NCI-H187 (cell line): ENCODE data around the gene MAN2C1.
A peak's percentile ranks its signal among the peaks of the same experiment; 100 is the strongest.
"Not testable (repeated sequence)": the region's sequence is repeated elsewhere in the genome, so short reads cannot be mapped to it uniquely, and the experiment has no call there.

Source experiments
- DNase-seq, 2 experiments: peaks; one replicate each; lab custom pipeline; 2025; lab: John Stamatoyannopoulos, UW

The MAN2C1 gene

DNA sequence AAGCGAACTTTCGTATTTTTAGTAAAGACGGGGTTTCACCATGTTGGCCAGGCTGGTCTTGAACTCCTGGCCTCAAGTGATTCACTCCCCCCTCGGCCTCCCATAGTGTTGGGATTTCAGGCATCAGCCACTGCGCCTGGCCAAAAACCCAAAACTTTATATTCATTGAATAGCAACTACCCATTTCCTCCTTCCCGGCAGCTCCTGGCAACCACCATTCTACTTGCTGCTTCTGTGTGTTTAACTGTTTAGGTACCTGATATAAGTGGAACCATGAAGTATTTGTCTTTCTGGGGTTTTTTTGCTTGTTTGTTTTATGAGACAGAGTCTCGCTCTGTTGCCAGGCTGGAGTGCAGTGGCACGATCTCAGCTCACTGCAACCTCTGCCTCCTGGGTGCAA lies 24.5 kb downstream of the MAN2C1 start:
- DNase-seq: not testable (repeated sequence)

GRCh38 chr15:75342221-75342620 lies 26.2 kb downstream of the MAN2C1 start:
- DNase-seq: no peak

DNA sequence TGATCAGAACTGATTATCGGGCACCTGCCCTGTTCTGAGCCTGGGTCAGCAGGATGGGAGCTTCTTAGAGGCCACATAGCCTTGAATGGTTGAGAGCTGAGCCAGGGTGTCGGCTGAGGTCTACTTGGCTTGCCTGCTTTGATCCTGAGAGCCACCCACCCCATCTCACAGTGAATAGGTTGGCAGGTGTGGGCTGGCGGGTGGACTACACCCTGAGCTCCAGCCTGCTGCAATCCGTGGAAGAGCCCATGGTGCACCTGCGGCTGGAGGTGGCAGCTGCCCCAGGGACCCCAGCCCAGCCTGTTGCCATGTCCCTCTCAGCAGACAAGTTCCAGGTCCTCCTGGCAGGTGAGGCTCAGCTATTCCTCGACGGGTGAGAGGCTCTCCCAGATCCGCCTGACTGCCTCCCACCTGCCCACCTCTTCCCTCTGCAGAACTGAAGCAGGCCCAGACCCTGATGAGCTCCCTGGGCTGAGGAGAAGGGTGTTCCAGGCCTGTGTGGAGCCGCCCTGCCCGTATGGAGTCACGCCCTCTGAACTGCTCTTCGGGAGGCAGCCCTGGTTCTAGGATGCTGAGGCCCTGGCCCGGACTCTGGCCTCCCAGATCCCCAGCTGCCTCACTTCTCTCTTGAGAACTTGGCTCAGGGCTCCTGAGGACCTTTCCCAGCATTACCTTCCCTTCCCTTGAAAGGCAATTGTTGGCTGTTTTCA lies 28.7 kb downstream of the MAN2C1 start:
- no peak for DNase-seq

- DNase-seq: no peak
Measured at GRCh38 chr15:75338661-75339240, 29.7 kb downstream of the MAN2C1 start.

- DNase-seq: peak; percentile 39 to 80
Measured at GRCh38 chr15:75335705-75336355, 32.6 kb downstream of the MAN2C1 start, which contains the start of gene COMMD4. Gene COMMD4, plus strand, starts transcription at chr15:75336063. Its CDS starts 27 bp downstream, at chr15:75336090.

DNA sequence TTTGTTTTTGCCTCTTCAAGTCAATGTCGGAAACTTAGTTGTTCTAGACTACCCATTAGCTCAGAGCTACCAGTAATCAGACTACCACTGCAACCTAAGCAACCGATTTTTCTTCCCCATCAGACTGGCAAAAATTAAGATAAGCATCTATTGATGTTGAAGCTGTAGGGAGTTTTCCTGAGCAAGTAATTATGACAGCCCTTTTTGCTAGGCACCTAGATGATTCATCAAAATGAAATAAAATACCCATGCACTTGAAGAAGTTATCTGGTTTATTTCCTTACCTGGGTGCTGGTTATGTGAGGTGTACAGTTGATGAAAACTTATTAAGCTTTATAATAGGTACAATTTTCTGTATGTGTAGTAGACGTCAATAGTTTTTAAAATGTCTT lies 33.1 kb downstream of the MAN2C1 start:
- DNase-seq: no peak

DNA sequence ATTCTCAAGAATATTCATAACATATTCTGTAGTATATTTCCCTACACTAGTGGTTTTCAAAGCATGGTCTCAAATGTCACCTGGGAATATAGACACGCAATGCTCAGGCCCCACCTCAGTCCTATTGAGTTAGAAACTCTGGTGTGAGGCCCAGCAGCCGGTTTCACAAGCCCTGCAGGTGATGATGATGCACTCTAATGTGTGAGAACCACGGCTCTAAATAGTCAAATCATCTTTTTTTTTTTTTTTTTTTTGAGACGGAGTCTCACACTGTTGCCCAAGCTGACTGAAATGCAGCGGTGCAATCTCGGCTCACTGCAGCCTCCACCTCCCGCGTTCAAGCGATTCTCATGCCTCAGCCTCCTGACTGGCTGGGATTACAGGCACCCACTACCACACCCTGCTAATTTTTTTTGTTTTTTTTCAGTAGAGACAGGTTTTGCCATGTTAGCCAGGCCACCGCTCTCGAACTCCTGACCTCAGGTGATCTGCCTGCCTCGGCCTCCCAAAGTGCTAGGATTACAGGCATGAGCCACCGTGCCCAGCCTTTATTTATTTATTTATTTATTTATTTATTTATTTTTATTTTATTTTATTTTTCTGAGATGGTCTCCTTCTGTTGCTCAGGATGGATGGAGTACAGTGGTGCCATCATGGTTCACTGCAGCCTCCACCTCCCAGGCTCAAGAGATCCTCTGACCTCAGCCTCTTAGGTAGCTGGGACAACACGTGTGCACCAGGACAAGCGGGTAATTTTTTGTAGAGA lies 34.6 kb downstream of the MAN2C1 start:
- not testable (repeated sequence) for DNase-seq

DNA sequence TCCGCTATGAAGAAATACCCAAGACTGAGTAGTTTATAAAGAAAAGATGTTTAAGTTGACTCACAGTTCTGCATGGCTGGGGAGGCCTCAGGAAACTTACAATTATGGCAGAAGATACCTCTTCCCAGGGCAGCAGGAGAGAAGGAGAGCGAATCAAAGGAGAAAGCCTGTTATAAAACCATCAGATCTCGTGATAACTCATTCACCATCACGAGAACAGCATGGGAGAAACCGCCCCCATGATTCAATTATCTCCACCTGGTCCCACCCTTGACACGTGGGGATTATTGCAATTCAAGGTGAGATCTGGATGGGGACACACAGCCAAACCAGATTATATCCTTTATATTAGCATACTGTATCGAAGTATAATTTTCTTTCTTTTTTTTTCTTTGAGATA lies 36.3 kb downstream of the MAN2C1 start:
- not testable (repeated sequence) for DNase-seq

GRCh38 chr15:75329571-75329970 lies 38.8 kb downstream of the MAN2C1 start:
- no peak for DNase-seq

GRCh38 chr15:75328493-75329314 lies 39.7 kb downstream of the MAN2C1 start:
- DNase-seq: no peak

- no peak for DNase-seq
Measured at GRCh38 chr15:75327491-75327890, 40.9 kb downstream of the MAN2C1 start.

DNA sequence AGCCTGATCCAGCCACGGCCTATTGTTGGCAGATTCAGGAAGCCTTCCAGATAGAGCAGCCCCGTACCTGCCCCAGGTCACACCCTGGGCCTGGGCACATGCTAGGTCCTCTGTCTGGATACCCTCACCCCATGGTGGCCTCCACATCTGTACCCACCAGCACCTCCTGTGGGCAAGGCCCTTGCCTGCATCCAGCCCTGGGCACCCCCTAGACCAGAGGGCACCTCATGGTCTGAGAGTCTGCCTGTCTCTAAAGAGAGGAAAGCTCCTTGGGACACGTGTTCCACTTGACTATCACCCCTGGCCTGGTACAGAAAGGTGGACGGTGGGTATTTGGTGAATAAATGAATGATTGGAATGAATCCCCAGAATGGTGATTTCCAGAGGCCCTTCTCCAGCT lies 41.4 kb downstream of the MAN2C1 start:
- DNase-seq: no peak

DNA sequence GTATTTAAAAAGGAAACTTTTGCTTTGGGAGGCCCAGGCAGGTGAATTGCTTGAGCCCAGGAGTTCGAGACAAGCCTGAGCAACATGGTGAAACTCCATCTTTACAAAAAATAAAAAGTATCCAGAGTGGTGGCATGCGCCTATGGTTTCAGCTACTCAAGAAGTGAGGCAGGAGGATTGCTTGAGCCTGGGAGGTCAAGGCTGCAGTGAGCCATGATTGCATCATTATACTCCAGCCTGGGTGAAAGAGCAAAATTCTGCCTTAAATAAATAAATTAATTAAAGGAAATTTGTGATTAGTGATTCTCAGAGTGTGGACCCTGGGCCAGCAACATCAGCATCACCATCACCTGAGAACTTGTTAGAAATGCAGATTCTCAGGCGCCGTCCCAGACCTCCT lies 42.5 kb downstream of the MAN2C1 start:
- no peak for DNase-seq

- no peak for DNase-seq
Measured at GRCh38 chr15:75321711-75322110, 46.7 kb downstream of the MAN2C1 start.

DNA sequence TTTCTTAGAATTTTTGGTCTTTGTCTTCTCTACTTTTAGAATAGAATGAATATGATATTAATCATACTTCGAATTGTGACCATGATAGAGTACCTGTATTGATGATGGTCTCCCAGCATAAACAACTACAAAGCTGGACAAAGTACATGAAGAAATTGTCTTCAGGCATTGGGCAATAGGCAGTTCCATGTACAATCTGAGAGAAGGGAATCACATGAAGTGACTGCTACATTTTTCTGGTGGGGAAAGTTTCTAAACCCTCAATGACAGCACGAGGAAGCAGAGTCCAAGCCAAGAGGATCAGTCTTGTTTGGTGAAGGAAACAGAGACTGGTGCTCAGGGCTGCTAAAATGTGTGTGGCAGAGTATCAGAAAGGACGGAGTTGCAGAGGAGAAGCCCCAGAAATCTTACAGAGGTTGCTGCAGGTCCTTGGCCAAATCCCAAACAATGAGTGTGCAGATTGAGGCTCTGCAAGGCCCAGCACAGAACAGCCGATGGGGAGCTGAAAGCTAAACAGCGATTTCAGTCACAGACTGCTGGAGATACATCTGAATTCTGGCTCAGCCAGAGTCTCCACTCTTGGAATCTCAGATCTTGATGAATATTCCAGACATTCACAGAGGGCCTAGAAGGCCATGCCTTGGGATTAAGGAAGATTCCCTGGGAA lies 49.0 kb downstream of the MAN2C1 start:
- DNase-seq: not testable (repeated sequence)

DNA sequence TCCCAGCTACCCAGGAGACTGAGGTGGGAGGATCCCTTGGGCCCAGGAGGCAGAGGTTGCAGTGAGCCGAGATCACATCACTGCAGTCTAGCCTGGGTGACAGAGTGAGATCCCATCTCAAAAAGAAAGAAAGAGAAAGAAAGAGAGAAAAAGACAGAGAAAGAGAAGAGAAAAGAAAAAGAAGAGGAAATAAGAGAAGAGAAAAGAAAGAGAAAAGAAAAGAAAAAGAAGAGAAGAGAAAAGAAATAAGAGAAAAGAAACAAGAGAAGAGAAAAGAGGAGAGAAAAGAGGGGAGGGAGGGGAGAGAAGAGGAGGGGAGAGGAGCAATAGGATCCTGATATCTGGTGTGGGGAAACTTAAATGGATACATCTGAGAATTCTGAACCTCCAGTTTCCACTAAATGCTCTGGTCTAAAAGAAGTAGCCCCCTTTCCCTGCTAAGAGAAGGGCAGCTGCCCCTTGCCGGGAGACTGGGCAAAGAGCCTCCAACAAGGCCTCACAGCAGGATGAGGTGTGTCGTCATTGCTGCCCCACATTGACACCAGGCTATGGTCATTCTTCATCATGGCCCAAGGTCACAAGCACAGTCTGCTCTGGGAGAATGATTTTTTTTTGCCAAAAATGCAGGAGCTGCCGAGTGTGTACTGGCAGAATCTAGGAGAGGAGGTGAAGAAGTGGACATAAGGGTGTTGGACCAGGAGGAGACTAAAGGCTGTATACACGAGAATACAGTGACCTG lies 53.7 kb downstream of the MAN2C1 start:
- DNase-seq: no peak

- DNase-seq: no peak
Measured at GRCh38 chr15:75313116-75313845, 55.1 kb downstream of the MAN2C1 start.

GRCh38 chr15:75312548-75312947 lies 55.9 kb downstream of the MAN2C1 start:
- not testable (repeated sequence) for DNase-seq

DNA sequence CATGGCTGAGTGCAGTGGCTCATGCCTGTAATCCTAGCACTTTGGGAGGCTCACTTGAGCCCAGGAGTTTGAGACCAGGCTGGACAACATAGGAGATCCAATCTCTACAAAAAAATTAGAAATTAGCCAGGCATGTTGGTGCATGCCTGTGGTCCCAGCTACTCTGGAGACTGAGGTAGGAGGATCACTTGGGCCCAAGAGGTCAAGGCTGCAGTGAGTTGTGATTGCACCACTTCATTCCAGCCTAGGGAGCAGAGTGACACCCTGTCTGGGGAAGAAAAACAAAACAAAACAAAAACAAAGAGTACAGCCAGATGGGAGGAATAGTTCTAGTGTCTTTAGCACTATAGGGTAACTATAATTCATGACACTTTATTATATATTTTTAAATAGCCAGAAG lies 58.7 kb downstream of the MAN2C1 start:
- no peak for DNase-seq
